Stomach smooth muscle (tissue), 2 donors: Measurements from ENCODE around the gene STXBP6.

Experiments
- H3K27ac ChIP-seq: one replicate; pipeline ENCODE4 v1.7.0; 2013; ENCODE audit warnings: mild to moderate bottlenecking, low read length, inconsistent platforms
- H3K27me3 ChIP-seq, 2 donors: one replicate each; pipeline ENCODE4 v1.7.0; 2013; ENCODE audit warnings: low read length in 2 of 2; ENCODE audit not compliant: insufficient read depth in 2 of 2, control insufficient read depth in 1 of 2
- H3K36me3 ChIP-seq, 2 donors: one replicate each; pipeline ENCODE4 v1.7.0; 2013; ENCODE audit warnings: low read length in 2 of 2; ENCODE audit not compliant: control insufficient read depth in 2 of 2, insufficient read depth in 2 of 2
- H3K4me1 ChIP-seq: one replicate; pipeline ENCODE4 v1.7.0; 2013; ENCODE audit warnings: low read length; ENCODE audit not compliant: control insufficient read depth, insufficient read depth
- H3K4me3 ChIP-seq, 2 donors: one replicate each; pipeline ENCODE4 v1.7.0; 2013; ENCODE audit warnings: low read length in 2 of 2
- H3K9ac ChIP-seq, 2 donors: one replicate each; pipeline ENCODE4 v1.7.0; 2013; ENCODE audit warnings: low read length in 2 of 2, mild to moderate bottlenecking in 1 of 2
- H3K9me3 ChIP-seq, 2 donors: one replicate each; pipeline ENCODE4 v1.7.0; 2013; ENCODE audit warnings: low read length in 2 of 2; ENCODE audit not compliant: control insufficient read depth in 2 of 2
- donor health status: healthy.
- donor health status: Pancreatic carcinoma.

STXBP6 gene

DNA sequence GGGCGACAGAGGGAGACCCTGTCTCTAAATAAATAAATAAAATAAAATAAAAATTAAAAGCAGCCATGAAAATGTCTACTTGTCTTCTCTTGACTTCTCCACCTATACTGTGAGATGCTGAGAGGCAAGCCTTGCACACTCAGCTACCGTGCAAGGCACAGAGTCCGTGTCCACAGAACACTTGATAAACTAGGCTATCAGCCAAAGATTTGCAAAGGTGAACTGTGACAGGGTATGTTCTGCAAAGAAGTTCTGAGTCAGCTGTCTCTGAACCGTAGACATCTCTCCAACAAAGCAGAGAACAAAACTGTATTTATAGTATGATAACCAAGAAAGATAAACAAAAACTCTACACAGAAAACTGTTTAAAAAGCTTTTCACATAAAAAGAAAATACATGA is 35.5 kb downstream of the STXBP6 start:
- Histone ChIP-seq H3K27ac (no peak overlapping the region), H3K4me3 (no peak overlapping the region), H3K36me3 (no peaks in the 10 kb centered on the region), H3K4me1 (peaks cover 2% of the 10 kb centered on the region), H3K27me3 (no peaks in the 10 kb centered on the region), H3K9ac (no peak overlapping the region), H3K9me3 (no peaks in the 10 kb centered on the region)

- Histone ChIP-seq H3K36me3 (no peaks in the 10 kb centered on the region), H3K4me3 (no peak overlapping the region), H3K4me1 (peaks cover 12% of the 10 kb centered on the region), H3K9ac (no peak overlapping the region), H3K27ac (no peak overlapping the region), H3K27me3 (no peaks in the 10 kb centered on the region), H3K9me3 (no peaks in the 10 kb centered on the region)
These were observed 38.9 kb downstream of the STXBP6 start for GRCh38 chr14:25011095-25011494.

DNA sequence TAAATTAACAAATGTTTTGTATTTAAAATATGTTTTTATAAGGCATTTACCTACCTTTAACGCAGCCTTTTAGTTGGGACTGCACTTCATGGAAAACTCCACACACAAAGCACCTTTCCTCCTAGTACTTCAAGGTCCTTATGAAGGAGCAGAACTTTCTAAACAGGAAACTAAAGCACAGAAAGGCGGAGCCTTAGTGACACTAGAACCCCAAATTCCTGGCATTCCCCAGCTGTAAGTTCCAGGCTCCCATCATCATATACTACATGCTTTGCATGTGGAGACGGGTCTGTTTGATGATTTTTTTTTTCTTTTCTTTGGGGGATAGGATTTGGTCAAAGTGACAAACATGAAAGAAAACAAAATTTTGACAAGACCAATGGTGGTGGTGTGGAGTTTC is 39.5 kb downstream of the STXBP6 start:
- Histone ChIP-seq H3K36me3 (no peaks in the 10 kb centered on the region), H3K9me3 (no peaks in the 10 kb centered on the region), H3K4me3 (no peak overlapping the region), H3K4me1 (peaks cover 12% of the 10 kb centered on the region), H3K9ac (no peak overlapping the region), H3K27ac (no peak overlapping the region), H3K27me3 (no peaks in the 10 kb centered on the region)

- no peaks in the 10 kb centered on the region for H3K36me3 ChIP-seq
- peaks cover 12% of the 10 kb centered on the region for H3K4me1 ChIP-seq
- no peak overlapping the region for H3K27ac ChIP-seq
- H3K4me3 ChIP-seq = no peak overlapping the region
- no peak overlapping the region for H3K9ac ChIP-seq
- H3K27me3 ChIP-seq = no peaks in the 10 kb centered on the region
- no peaks in the 10 kb centered on the region for H3K9me3 ChIP-seq
These were observed 40.1 kb downstream of the STXBP6 start for GRCh38 chr14:25009891-25010290.

GRCh38 chr14:25007832-25008231 is 42.1 kb downstream of the STXBP6 start:
- Histone ChIP-seq H3K4me1 (peaks cover 12% of the 10 kb centered on the region), H3K9ac (no peak overlapping the region), H3K36me3 (no peaks in the 10 kb centered on the region), H3K9me3 (no peaks in the 10 kb centered on the region), H3K27me3 (no peaks in the 10 kb centered on the region), H3K27ac (no peak overlapping the region), H3K4me3 (no peak overlapping the region)

DNA sequence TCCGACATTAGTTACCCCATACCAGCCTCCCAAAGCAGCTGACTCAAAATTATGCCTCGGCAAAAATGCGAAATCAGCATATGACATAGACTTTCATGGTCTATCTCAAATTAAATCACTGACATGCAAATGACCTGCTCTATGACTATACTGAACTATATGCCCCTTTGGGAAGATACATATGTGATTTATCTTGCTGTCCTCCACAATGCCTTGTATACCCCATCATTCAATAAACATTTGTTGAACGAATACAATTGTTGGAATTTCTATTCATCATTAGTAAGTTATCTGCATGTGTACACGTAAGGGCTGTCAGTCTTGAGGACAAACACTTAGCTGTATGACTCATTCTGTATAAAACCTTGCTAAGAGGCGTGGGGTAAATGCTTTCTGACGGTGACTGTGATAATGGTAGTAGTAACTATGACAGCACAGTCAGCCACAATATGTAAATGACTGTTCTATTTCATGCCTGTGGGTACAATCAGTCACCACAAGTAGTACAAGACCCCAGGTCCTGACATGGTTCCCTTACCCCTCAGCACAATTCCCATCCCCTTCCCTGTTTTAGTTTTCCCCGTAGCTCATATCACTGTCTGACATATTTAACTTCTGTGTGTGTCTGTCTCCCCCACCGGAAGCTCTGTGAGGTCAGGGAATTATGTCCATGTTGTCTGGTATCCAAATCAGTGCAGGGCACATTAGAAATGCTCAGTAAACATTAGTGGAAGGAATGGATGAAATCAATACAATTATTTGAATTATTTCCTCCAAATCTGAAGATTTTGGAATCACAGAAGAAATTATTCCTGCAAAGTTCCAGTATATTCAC is 42.8 kb downstream of the STXBP6 start:
- Histone ChIP-seq H3K36me3 (no peaks in the 10 kb centered on the region), H3K27me3 (no peaks in the 10 kb centered on the region), H3K9ac (no peak overlapping the region), H3K4me3 (no peak overlapping the region), H3K9me3 (no peaks in the 10 kb centered on the region), H3K4me1 (peaks cover 12% of the 10 kb centered on the region), H3K27ac (no peak overlapping the region)

DNA sequence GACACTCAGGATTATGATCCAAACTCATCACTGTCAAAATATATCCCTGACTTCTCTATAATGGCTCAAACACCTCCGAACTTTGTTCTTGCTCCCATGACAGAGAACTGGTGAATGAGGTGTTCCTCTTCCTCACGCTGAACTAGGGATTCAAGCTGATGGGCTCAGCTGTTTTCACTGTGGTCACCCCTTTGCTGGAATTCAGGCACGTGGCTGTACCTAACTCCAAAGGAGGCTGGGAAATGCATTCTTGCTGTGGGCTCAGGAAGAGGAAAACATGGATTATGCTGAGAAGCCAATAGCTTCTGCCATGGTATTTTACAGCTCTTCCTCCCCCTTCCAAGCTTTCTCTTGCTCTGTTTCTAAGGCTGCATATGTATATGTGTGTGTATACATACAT is 43.9 kb downstream of the STXBP6 start:
- H3K27ac ChIP-seq = no peak overlapping the region
- H3K9me3 ChIP-seq = no peaks in the 10 kb centered on the region
- H3K9ac ChIP-seq = no peak overlapping the region
- no peak overlapping the region for H3K4me3 ChIP-seq
- peaks cover 12% of the 10 kb centered on the region for H3K4me1 ChIP-seq
- no peaks in the 10 kb centered on the region for H3K36me3 ChIP-seq
- no peaks in the 10 kb centered on the region for H3K27me3 ChIP-seq

DNA sequence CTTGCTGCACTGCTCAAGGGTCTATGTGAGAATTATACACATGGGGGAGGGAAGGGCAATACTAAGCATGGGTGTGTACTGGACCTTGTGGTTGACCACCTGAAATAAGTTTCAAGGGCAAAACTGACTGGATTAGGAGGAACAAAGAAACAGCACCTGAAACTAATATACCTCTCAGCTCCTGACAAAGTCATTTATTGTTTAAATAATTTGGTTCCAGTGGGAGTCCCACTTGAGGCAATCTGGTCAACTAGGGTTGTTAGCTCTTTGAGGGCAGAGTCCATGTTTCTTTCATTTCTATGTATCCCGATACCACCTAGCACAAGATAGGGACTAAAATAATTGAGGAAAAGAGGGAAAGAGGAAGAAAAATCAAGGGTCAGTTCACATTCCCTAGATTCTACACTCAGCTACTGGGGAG is 45.5 kb downstream of the STXBP6 start:
- no peak overlapping the region for H3K4me3 ChIP-seq
- no peaks in the 10 kb centered on the region for H3K27me3 ChIP-seq
- H3K4me1 ChIP-seq = peaks cover 10% of the 10 kb centered on the region
- H3K27ac ChIP-seq = no peak overlapping the region
- no peaks in the 10 kb centered on the region for H3K36me3 ChIP-seq
- no peak overlapping the region for H3K9ac ChIP-seq
- H3K9me3 ChIP-seq = no peaks in the 10 kb centered on the region

DNA sequence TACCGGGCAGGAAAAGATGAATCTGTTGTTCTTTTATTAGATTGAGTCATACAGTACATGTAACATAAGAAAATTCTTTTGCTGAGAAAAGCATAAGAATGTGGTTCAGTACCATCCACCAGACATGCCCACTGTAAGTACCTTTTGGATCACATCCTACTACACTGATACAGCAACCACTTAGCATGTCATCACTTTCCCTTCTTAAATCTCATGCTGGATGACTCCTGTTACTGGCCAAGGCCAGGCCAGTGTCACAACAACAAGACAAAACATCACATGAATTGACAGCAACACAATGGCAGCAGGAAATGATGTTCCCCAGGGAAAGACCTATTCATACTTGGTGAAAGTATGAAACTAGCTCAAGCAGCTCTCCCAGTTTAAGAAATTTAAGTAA is 46.4 kb downstream of the STXBP6 start:
- H3K4me1 ChIP-seq = peaks cover 7% of the 10 kb centered on the region
- H3K4me3 ChIP-seq = no peak overlapping the region
- H3K9me3 ChIP-seq = no peaks in the 10 kb centered on the region
- H3K27me3 ChIP-seq = no peaks in the 10 kb centered on the region
- H3K36me3 ChIP-seq = no peaks in the 10 kb centered on the region
- no peak overlapping the region for H3K9ac ChIP-seq
- no peak overlapping the region for H3K27ac ChIP-seq

DNA sequence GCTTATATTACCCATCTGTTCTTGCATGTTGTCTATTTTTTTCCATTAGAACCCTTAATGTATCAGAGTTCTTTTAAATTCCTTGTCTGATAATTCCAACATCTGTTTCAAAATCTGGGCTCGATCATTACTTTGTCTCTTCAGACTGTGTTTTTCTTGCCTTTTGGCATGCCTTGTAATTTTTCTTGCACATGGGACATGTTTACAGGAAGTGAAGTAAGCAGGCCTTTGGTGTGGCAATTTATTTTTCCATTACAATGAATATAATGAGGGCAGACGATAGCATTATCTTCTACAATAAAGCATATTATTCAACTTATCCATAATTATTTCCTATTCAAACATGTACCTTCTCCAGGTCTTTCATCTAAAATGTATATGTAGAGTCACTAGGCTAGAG is 48.3 kb downstream of the STXBP6 start:
- Histone ChIP-seq H3K9ac (no peak overlapping the region), H3K4me1 (no peaks in the 10 kb centered on the region), H3K36me3 (no peaks in the 10 kb centered on the region), H3K27ac (no peak overlapping the region), H3K4me3 (no peak overlapping the region), H3K9me3 (no peaks in the 10 kb centered on the region), H3K27me3 (no peaks in the 10 kb centered on the region)

DNA sequence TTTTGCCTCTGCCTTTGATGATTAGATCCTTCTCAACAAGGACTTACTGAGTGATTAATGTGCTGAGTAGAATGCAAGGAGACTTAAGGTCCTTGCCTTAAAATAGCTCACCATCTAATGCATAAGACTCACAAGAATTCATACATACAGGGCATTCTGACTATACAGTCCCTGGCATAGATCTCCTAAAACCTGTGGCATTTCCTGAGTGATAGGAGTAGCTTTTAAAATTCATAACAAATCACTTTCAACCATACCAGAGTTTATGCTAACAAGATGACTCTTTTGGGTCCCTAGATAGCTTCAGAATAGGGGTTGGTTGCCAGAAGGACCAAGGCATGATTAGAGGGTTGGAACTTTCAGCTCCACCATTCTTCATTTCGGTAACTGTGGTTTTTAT is 48.8 kb downstream of the STXBP6 start:
- H3K9me3 ChIP-seq = no peaks in the 10 kb centered on the region
- H3K36me3 ChIP-seq = no peaks in the 10 kb centered on the region
- no peaks in the 10 kb centered on the region for H3K27me3 ChIP-seq
- H3K4me3 ChIP-seq = no peak overlapping the region
- H3K27ac ChIP-seq = no peak overlapping the region
- H3K9ac ChIP-seq = no peak overlapping the region
- H3K4me1 ChIP-seq = no peaks in the 10 kb centered on the region
